ENCODE results near the gene RUVBL1.
"Not testable (repeated sequence)": the region's sequence is repeated elsewhere in the genome, so short reads cannot be mapped to it uniquely, and the experiment has no call there.

Gene RUVBL1

GRCh38 chr3:128123538-128124368 is at the start of gene RUVBL1:
TSS of gene RUVBL1 (minus strand) at chr3:128123812. CDS start at chr3:128123724, 88 bp downstream.
- in situ Hi-C loops (cut with HindIII; ENCODE audit: low sequenced_read_pairs), result no loop called here

- in situ Hi-C loops (cut with HindIII; ENCODE audit: low sequenced_read_pairs), result loop anchor here (10.0 kb wide), 1 partner anchor 212 kb away; no protein-coding TSS in a partner anchor
Observed at GRCh38 chr3:128173200-128173599, 49.6 kb upstream of the RUVBL1 start.

GRCh38 chr3:128170866-128171516 is 47.4 kb upstream of the RUVBL1 start:
- in situ Hi-C loops (cut with HindIII; ENCODE audit: low sequenced_read_pairs), result loop anchor here (10.0 kb wide), 1 partner anchor 214 kb away; no protein-coding TSS in a partner anchor

GRCh38 chr3:128168836-128169235 is 45.2 kb upstream of the RUVBL1 start:
- in situ Hi-C loops (cut with HindIII; ENCODE audit: low sequenced_read_pairs), result no loop called here

GRCh38 chr3:128167973-128168674 is 44.5 kb upstream of the RUVBL1 start:
- in situ Hi-C loops (cut with HindIII; ENCODE audit: low sequenced_read_pairs), result no loop called here

- in situ Hi-C loops (cut with HindIII; ENCODE audit: low sequenced_read_pairs), result no loop called here
Observed at GRCh38 chr3:128167646-128167972, 44.0 kb upstream of the RUVBL1 start.

GRCh38 chr3:128166971-128167453 is 43.4 kb upstream of the RUVBL1 start:
- in situ Hi-C loops (cut with HindIII; ENCODE audit: low sequenced_read_pairs), result no loop called here

GRCh38 chr3:128163432-128163831 is 39.8 kb upstream of the RUVBL1 start:
- in situ Hi-C loops (cut with HindIII; ENCODE audit: low sequenced_read_pairs), result no loop called here

GRCh38 chr3:128160661-128161060 is 37.0 kb upstream of the RUVBL1 start:
- in situ Hi-C loops (cut with HindIII; ENCODE audit: low sequenced_read_pairs), result no loop called here

GRCh38 chr3:128155616-128156360 is 32.2 kb upstream of the RUVBL1 start:
- in situ Hi-C loops (cut with HindIII; ENCODE audit: low sequenced_read_pairs), result no loop called here

GRCh38 chr3:128154354-128154753 is 30.7 kb upstream of the RUVBL1 start:
- in situ Hi-C loops (cut with HindIII; ENCODE audit: low sequenced_read_pairs), result not testable (repeated sequence)

GRCh38 chr3:128153156-128154041 is 29.8 kb upstream of the RUVBL1 start, which contains the start of gene EEFSEC:
TSS of gene EEFSEC (plus strand) at chr3:128153481. CDS start at chr3:128153508, 27 bp downstream.
- in situ Hi-C loops (cut with HindIII; ENCODE audit: low sequenced_read_pairs), result no loop called here

GRCh38 chr3:128152419-128153155 is 29.0 kb upstream of the RUVBL1 start:
- in situ Hi-C loops (cut with HindIII; ENCODE audit: low sequenced_read_pairs), result no loop called here

- in situ Hi-C loops (cut with HindIII; ENCODE audit: low sequenced_read_pairs), result no loop called here
Observed at GRCh38 chr3:128151758-128152274, 28.2 kb upstream of the RUVBL1 start.

- in situ Hi-C loops (cut with HindIII; ENCODE audit: low sequenced_read_pairs), result no loop called here
Observed at GRCh38 chr3:128149650-128150049, 26.0 kb upstream of the RUVBL1 start.

- in situ Hi-C loops (cut with HindIII; ENCODE audit: low sequenced_read_pairs), result no loop called here
Observed at GRCh38 chr3:128146201-128146600, 22.6 kb upstream of the RUVBL1 start.

GRCh38 chr3:128145279-128145678 is 21.7 kb upstream of the RUVBL1 start:
- in situ Hi-C loops (cut with HindIII; ENCODE audit: low sequenced_read_pairs), result no loop called here

GRCh38 chr3:128144512-128145187 is 21.0 kb upstream of the RUVBL1 start:
- in situ Hi-C loops (cut with HindIII; ENCODE audit: low sequenced_read_pairs), result no loop called here

Data from endothelial cell of hepatic sinusoid (primary cell).